HFFc6 (cell line): ENCODE data around the gene HSPA12B. TPM values are rescaled to one million over a fixed set of nuclear protein-coding genes. Genes with fewer than 3 reads are reported as not detected.

Experiments
- DNase-seq: peaks from one replicate; pipeline ENCODE4 v3.0.0-alpha.2; 2018
- H3K27ac Mint-ChIP-seq: 2 replicates; pipeline ENCODE4 v1.8.0; 2020; ENCODE audit warnings: mild to moderate bottlenecking, mixed read lengths
- H3K27me3 Mint-ChIP-seq: 2 replicates; pipeline ENCODE4 v1.8.0; 2021; ENCODE audit warnings: mild to moderate bottlenecking, moderate library complexity, mixed read lengths; ENCODE audit not compliant: insufficient read depth
- H3K36me3 Mint-ChIP-seq: 2 replicates; pipeline ENCODE4 v1.8.0; 2021; ENCODE audit warnings: low read depth, mixed read lengths
- H3K4me1 Mint-ChIP-seq: 2 replicates; pipeline ENCODE4 v1.8.0; 2020; ENCODE audit warnings: low read depth, mixed read lengths
- H3K4me3 Mint-ChIP-seq: 2 replicates; pipeline ENCODE4 v1.8.0; 2020; ENCODE audit warnings: mild to moderate bottlenecking, moderate library complexity, mixed read lengths
- H3K9me3 Mint-ChIP-seq: 2 replicates; pipeline ENCODE4 v1.8.0; 2020; ENCODE audit warnings: mild to moderate bottlenecking, mixed read lengths
- long read RNA-seq: library from polyadenylated mRNA; unstranded; transcript quantifications from one replicate; pipeline ENCODE4 v2.0.0, GENCODE V29; 2019
- total RNA-seq, 6 experiments: library from RNA; stranded (reverse); fragmentation: NEBNext Ultra II Directional; extraction: Animal tissue kit (Norgen Biotek cat#: 25700); gene quantifications; 2 replicates in 1 of 6; 3 replicates in 5 of 6; pipeline ENCODE4 v1.2.3, GENCODE V29; 2021
- TF ChIP-seq, protein P1 (sequence below): fragments of 200-600 bp; sonication (generic); IDR thresholded peaks from 2 replicates; pipeline ENCODE4 v1.5.0; 2021; ENCODE audit warnings: antibody characterized with exemption, mild to moderate bottlenecking

Gene HSPA12B, protein sequence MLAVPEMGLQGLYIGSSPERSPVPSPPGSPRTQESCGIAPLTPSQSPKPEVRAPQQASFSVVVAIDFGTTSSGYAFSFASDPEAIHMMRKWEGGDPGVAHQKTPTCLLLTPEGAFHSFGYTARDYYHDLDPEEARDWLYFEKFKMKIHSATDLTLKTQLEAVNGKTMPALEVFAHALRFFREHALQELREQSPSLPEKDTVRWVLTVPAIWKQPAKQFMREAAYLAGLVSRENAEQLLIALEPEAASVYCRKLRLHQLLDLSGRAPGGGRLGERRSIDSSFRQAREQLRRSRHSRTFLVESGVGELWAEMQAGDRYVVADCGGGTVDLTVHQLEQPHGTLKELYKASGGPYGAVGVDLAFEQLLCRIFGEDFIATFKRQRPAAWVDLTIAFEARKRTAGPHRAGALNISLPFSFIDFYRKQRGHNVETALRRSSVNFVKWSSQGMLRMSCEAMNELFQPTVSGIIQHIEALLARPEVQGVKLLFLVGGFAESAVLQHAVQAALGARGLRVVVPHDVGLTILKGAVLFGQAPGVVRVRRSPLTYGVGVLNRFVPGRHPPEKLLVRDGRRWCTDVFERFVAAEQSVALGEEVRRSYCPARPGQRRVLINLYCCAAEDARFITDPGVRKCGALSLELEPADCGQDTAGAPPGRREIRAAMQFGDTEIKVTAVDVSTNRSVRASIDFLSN
- not detected for total RNA-seq
- long read RNA-seq = 0 reads

DNA sequence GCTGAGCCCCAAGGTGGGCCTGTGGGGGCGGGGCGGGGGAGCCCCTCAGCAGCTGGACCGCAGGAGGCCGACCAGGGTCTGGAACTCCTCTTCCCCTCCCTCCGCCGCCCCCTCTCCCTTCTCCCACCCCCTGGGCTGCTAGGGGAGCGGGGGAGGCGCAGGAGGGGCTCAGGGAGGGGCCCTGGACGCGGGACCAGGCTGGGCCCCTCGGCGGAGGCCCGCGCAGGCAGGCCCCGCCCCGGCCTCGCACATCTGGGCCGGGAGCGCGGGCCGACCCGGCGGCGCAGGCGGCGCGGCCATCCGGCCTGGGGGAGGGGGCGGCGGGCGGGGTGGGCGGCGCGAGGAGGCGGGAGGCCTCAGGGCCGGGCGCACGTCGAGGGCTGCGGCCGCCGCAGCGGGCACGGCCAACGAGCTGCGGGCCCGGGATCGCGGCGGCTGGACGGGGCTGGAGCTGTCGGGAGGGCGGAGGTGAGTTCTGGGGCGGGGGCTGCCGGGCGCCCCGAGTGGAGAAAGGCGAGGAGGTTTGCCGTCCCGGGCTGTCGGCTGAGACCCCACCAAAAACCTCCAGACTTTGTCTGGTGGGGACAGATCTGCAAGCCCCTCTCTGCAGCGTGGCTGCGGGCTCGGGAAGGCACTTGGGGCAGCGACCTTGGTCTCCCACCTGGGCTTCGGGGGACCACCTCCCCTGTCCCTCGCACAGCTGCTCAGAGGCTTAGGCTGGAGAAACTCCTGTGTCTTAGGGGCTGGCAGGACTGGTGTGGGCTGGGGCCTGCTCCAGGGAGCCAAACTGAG is at the start of gene HSPA12B:
Gene HSPA12B (plus strand): TSS at position 359 of the 792 bp plus-strand sequence. CDS start 5,990 bp downstream, outside the sequence.
- TF ChIP-seq, protein P1, sequence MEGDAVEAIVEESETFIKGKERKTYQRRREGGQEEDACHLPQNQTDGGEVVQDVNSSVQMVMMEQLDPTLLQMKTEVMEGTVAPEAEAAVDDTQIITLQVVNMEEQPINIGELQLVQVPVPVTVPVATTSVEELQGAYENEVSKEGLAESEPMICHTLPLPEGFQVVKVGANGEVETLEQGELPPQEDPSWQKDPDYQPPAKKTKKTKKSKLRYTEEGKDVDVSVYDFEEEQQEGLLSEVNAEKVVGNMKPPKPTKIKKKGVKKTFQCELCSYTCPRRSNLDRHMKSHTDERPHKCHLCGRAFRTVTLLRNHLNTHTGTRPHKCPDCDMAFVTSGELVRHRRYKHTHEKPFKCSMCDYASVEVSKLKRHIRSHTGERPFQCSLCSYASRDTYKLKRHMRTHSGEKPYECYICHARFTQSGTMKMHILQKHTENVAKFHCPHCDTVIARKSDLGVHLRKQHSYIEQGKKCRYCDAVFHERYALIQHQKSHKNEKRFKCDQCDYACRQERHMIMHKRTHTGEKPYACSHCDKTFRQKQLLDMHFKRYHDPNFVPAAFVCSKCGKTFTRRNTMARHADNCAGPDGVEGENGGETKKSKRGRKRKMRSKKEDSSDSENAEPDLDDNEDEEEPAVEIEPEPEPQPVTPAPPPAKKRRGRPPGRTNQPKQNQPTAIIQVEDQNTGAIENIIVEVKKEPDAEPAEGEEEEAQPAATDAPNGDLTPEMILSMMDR = no peak
- Mint-ChIP-seq H3K4me3 (no peak within 1 kb of the TSS), H3K27me3 (peaks cover 54% of the 10 kb centered on the region)

DNA sequence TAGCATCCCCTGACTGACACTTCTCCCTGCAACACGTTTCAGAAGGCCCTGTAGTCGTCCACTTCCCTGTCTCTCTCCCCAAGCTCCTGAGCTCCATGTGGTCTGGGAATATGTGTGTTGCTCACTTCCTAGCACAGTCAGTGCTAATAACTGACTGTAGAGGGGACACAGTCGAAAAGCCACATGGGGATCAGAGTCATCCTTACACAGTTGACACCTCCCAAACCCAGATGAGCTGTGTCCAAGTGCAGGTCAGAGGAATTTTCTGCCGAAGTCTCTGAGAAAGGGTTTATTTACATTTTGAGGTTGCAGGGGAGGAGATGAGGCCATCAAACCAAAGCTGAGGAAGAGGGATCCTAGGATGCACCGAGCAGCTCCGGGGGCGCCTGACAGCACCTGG is 47.1 kb upstream of the HSPA12B start:
- no peak overlapping the region for H3K4me3 Mint-ChIP-seq
- H3K9me3 Mint-ChIP-seq = no peaks in the 10 kb centered on the region
- TF ChIP-seq, protein P1 = no peak
- peaks cover 41% of the 10 kb centered on the region for H3K4me1 Mint-ChIP-seq
- no peaks in the 10 kb centered on the region; the same call in 1 of the 2 replicates for H3K27me3 Mint-ChIP-seq
- H3K27ac Mint-ChIP-seq = peak overlapping the region; percentile 47
- peaks cover 5% of the 10 kb centered on the region; the same call in 1 of the 2 replicates for H3K36me3 Mint-ChIP-seq
- no peak for DNase-seq

More for the DNA sequence above, at the start of gene HSPA12B:
- DNase-seq = no peak
- Mint-ChIP-seq H3K27ac (no peak within 1 kb of the TSS), H3K4me1 (peaks cover 8% of the 10 kb centered on the region), H3K9me3 (no peaks in the 10 kb centered on the region), H3K36me3 (no peaks in the 10 kb centered on the region)

DNA sequence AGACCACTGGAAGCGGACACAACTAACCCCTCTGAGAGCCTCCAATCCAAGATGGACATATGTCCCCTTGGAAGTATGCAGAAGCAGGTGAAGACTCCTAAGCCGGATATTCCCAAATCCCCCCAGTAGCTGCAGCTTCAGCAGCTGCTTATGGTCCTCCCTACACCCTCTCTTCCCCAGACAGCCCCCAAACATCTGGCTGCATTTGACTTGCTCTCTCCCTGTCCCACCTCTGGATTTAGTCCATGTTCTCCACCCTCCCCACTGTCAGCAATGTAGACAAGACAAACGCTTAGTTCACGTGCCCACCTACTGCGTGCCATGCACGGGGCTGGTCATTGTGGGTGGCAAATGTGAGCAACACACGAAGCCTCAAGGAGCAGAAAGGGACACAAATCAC is 46.1 kb upstream of the HSPA12B start:
- DNase-seq = no peak
- Mint-ChIP-seq H3K27me3 (no peaks in the 10 kb centered on the region; the same call in none of the 2 replicates), H3K27ac (peak overlapping the region; percentile 96), H3K4me1 (peaks cover 39% of the 10 kb centered on the region), H3K4me3 (peak overlapping the region; percentile 78), H3K36me3 (no peaks in the 10 kb centered on the region), H3K9me3 (no peaks in the 10 kb centered on the region)
- TF ChIP-seq, protein P1 = no peak

DNA sequence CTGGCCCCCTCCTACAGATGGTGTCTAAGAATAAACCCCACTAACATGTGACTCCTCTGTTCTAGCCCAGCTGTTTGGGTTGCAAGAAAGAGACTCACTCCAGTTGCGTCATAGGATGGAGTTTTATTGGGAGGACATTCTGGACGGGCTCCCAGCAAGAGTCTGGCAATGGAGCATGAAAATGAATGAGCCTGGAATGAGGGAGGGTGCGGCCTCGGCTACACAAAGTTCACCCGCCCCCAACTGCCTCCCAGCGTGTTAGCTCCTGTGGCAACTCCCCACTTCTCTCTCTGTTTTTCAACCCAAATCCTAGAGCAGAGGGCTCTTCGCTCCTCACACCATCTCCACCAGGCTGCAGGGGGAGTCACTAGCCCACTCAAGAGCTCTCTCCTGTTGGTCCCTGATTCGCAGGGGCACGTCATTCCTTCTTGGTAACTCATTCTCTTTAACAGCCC is 45.6 kb upstream of the HSPA12B start:
- Mint-ChIP-seq H3K4me1 (peaks cover 39% of the 10 kb centered on the region), H3K4me3 (peak overlapping the region; percentile 78), H3K36me3 (no peaks in the 10 kb centered on the region), H3K27ac (peak overlapping the region; percentile 96), H3K9me3 (no peaks in the 10 kb centered on the region), H3K27me3 (no peaks in the 10 kb centered on the region; the same call in none of the 2 replicates)
- TF ChIP-seq, protein P1 = no peak
- DNase-seq = peak; percentile 91

DNA sequence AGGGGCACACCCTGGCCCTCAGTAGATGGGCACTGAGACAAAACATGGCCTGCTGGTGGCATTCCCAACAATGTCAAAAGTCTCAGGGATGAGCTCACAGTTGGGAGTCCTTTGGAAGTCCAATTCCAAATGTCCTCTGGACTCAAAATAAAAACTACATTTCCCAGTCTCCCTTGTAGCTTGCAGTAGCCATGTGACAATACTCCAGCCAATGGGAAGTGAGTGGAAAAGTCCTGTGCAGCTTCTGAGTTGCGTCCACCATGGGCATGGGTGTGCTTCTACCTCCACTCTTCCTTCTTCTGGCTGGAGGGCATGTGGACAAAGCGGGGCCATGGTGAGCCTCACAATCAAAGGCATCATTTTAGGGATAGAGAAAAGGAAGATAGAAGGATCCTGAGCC is 44.8 kb upstream of the HSPA12B start:
- Mint-ChIP-seq H3K4me3 (peak overlapping the region; percentile 78), H3K9me3 (no peaks in the 10 kb centered on the region), H3K27me3 (no peaks in the 10 kb centered on the region; the same call in none of the 2 replicates), H3K36me3 (no peaks in the 10 kb centered on the region), H3K4me1 (peaks cover 39% of the 10 kb centered on the region), H3K27ac (peak overlapping the region; percentile 96)
- DNase-seq = peak; percentile 72
- TF ChIP-seq, protein P1 = no peak
